GM19351 (cell line): ENCODE measurements around the gene BEND7.
"Not testable (repeated sequence)": the region's sequence is repeated elsewhere in the genome, so short reads cannot be mapped to it uniquely, and the experiment has no call there.

Source experiments
- ATAC-seq: cut with Tn5 transposase; IDR thresholded peaks from one replicate; pipeline ENCODE4 v1.9.1; 2021; ENCODE audit warnings: mild to moderate bottlenecking, moderate library complexity; ENCODE audit not compliant: unreplicated experiment

Gene BEND7, protein sequence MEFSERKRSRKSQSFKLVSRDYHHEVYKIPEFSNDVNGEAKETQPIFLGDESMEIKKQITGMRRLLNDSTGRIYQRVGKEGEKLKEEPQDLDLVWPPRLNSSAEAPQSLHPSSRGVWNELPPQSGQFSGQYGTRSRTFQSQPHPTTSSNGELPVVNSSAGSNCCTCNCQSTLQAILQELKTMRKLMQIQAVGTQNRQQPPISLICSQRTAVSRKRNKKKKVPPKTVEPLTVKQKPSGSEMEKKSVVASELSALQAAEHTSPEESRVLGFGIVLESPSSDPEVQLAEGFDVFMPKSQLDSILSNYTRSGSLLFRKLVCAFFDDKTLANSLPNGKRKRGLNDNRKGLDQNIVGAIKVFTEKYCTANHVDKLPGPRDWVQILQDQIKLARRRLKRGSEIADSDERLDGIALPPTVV

DNA sequence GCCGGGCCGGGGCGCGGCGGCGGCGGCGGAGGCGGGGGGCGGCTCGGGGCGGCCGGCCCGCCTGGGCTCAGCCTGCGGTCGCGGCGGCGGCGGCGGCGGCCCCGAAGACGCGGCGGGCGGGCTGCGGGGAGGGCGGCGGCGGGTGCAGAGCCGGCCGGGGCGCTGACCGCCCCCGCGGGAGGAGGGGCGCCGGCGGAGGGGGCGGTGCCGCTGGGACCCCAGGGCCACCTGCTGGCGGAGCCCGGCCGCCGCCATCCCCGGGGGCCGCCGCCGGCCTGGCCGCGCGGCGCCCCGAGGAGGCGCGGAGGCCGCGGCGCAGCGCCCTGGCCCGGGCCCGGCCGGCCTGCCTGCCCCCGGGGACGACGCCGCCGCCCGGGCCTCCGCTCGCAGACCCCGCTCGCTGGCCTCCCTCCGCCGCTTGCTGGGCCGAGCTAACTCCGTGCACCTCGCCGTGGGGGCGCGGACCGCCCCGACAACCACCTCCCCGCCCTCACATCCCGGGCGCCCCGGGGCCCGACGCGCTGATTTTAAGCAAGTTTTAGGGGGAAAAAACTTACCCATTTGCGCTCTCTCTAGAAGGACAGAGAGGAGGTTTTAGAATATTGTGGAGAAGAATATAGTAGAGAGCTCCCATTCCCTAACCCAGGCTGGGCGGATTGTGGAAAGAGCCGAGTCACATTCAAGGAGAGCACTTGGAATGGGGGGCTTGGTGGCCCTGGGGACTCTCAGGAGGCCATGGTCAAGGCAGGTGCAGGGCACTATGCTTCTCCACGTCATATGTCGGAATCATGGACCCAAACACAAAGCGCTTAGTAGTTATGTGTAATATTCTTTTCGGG is at the start of gene BEND7:
Gene BEND7, minus strand, starts transcription at position 140 of the 839 bp plus-strand sequence. CDS start 481 bp downstream, outside the sequence.
- ATAC-seq = no peak

DNA sequence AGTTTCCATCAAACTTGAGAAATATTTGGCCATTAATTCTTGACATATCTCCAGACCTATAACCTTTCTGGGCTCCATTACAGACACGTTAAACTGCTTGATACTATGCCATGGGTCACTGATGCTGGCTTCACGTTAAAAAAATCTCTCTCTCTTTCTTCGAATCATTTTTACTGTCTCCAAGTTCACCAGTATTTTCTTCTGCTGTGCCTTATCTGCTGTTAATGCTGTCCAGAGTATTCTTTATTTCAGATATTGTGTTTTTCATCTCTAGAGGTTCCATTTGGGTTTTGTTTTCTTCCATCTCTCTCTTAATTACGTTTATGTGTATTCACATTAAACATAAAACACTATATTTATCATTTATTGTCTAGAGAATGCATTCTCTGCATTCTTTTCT is 45.1 kb upstream of the BEND7 start:
- no peak for ATAC-seq

DNA sequence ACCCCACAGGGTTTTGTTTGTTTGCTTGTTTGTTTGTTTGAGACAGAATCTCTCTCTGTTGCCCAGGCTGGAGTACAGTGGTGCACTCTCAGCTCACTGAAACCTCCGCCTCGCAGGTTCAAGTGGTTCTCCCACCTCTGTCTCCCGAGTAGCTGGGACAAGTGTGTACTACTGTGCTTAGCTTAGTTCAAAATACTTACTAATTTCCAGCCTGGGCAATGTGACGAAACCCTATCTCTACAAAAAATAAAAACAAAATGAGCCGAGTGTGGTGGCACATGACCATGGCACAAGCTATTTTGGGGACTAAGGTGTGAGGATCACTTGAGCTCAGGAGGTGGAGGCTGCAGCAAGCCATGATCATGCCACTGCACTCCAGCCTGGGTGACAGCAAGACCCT is 42.7 kb upstream of the BEND7 start:
- ATAC-seq = no peak

DNA sequence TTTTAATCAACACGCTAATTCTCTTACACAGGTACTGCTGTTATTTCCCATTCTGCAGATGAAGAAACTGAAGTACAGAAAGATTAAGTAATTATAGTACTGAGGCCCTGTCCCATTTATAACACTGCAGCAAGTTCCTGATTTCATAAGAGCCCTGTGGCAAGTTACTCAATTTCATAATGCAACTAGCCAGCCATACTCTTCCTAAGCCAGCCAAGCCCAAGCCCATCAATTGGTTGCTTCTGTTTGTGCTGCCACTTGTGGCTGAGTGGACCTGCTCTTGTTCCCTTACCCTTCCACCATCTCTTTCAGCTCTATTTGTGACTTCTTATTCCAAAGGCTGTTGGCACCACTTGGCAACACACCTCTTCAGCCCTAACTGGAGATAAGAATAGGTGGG is 38.2 kb upstream of the BEND7 start:
- no peak for ATAC-seq

DNA sequence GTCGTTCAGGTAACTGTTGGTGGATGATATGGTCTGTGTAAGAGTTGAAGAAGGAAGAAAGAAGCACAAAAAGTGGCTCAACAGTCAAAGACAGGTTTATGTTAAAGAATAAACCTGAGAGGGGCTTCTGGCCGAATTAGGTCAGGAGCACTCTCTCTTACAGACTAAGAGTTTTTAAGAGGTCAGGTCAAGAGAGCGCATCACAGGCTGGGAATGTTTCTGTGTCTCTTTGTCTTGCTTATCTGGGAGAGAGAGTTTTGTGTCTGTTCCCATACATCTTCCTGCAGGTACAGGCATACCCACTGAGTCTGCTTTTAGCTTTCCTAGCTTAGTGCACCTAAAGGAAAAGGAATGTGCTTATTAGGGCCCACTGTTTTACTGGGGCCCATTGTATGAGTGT is 35.8 kb upstream of the BEND7 start:
- no peak for ATAC-seq

DNA sequence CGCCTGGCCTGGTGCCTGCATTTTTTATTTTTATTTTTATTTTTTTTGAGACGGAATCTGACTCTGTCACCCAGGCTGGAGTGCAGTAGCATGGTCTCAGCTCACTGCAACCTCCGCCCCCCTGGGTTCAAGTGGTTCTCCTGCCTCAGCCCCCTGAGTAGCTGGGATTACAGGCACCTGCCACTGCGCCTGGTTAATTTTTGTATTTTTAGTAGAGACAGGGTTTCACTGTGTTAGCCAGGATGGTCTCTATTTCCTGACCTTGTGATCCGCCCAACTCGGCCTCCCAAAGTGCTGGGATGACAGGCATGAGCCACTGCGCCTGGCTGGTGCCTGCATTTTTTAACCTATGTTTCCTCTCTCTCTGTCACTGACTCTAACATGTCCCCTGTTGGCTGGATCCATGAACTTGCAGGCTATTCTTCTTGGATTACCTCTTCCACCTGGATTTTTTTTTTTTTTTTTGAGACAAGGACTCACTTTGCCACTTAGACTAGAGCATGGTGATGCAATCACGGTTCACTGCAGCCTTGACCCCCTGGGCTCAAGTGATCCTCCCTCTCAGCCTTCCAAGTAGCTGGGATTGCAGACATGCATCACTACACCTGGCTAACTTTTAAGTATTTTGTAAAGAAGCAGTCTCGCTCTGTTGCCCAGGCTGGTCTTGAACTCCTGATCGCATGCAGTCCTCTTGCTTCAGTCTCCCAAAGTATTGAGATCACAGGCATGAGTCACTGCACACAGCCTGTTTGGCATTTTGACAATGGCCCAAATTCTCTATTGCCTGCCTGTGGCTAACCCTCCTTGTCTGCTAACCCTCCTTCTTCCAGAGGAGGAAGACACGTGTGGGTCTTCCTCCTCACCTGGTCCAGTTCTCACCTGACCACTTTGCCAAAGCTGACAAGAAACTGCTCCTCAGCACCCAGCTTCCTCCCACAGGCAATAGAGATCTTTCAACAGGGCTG is 34.9 kb upstream of the BEND7 start:
- no peak for ATAC-seq

DNA sequence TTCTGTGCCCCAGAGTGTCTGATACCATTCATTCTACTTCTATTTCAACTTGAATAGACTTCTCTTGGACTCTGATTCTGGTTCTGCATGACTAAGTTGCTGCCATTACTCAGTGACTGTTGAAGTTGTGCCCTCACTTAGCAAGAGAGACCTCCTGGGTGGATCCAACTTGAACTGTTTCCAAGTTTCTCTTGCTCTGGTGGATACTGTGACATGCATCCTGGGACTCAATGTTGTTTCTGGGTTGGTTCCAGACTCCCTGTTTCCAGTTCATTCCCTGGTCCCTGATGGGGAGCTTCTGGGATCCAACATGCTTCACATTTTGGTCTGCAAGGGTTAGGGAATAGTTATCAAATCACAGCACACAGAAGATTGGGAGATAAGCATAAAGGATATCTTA is 31.8 kb upstream of the BEND7 start:
- no peak for ATAC-seq

DNA sequence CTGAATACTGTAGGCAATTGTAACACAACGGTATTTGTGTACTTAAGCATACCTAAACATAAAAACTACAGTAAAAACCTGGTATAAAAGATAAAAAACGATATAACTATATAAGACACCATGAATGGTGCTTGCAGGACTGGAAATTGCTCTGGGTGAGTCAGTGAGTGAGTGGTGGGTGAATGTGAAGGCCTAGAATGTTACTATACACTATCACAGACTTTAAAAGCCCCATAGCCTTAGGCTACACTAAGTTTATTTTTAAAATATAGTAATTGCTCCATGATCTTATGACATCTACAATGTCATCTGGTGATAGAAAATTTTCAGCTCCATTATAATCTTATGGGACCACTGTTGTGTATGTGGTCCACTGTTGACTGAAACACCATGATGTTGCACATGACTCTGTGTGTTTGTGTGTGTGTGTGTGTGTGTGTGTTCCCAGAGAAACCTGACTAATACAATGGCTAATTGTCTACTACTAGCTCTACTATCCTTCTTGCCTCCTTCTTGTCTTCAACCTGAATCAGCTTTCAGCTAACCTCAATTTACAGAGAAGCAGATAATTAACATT is 30.4 kb upstream of the BEND7 start:
- no peak for ATAC-seq

DNA sequence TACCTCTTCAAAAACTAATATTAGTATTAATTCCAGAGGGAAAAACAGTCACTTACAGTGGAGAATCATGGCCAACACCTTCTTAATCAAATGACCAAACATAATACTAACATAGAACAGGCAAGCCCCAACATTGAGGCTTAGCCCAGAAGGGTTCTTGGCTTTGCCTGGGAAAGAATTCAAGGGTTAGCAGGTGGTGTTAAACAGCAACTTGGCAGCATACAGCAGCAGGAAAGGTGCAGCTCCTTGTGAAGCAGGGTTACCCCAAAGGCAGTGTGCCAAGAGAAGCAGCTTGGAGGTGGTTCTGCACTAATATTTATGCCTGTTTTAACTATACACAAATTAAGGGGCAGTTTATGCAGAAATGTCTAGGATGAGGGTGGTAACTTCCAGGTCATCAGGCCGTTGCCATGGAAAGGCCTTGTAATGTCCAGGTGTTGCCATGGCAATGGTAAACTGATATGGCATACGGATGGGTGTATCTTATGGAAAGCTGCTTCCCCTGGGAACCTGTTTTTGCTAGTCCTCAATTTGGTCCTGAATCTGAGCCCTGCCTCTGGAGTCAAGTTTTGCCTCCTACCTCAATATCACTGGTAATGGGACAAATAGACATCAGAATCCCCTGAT is 27.2 kb upstream of the BEND7 start:
- ATAC-seq = no peak

DNA sequence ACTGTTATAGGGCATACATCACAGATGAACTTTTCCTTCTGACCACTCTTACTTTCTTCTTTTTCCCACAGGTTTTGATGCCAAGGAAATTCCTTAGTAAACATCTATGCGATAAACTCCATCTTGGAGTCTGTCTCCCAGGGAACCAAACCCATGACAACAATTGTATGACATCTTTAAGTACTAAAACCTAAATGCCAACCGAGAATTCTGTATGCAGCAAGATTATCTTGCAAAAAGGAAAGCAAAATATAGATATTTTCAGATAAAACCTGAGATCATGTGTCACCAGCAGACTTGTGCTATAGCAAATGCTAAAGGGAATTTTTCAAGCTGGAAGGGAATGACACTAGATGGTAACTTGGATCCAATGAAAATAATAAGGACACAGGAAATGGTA is 22.0 kb upstream of the BEND7 start:
- no peak for ATAC-seq

DNA sequence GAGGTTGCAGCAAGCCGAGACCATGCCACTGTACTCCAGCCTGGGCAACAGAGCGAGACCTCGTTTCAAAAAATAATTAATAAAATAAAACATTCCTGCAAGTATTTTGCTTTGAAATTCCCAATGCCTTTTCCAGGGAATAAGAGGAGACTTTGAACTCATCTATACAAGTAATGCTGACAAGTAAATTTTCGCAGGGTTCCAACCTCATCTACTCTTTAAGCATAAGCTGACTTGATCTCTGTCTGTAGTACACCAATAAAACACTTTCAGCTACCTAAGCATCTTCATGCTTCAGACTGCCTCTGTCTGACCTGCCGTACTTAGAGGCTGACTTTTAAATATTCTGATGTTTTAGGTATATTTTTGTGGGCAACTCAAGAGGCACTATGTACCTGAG is 13.7 kb upstream of the BEND7 start:
- ATAC-seq = no peak

DNA sequence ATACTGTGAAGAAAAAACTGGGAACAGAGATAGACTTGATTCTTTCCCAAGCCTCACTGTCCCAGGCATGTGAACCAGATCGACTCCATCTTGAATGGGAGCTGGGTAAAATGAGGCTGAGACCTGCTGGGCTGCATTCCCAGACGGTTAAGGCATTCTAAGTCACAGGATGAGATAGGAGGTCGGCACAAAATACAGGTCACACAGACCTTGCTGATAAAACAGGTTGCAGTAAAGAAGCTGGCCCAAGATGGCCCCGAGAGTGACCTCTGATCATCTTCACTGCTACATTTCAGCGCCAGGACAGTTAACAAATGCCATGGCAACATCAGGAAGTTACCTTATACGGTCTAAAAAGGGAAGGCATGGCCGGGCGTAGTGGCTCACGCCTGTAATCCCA is 9.2 kb upstream of the BEND7 start:
- not testable (repeated sequence) for ATAC-seq

DNA sequence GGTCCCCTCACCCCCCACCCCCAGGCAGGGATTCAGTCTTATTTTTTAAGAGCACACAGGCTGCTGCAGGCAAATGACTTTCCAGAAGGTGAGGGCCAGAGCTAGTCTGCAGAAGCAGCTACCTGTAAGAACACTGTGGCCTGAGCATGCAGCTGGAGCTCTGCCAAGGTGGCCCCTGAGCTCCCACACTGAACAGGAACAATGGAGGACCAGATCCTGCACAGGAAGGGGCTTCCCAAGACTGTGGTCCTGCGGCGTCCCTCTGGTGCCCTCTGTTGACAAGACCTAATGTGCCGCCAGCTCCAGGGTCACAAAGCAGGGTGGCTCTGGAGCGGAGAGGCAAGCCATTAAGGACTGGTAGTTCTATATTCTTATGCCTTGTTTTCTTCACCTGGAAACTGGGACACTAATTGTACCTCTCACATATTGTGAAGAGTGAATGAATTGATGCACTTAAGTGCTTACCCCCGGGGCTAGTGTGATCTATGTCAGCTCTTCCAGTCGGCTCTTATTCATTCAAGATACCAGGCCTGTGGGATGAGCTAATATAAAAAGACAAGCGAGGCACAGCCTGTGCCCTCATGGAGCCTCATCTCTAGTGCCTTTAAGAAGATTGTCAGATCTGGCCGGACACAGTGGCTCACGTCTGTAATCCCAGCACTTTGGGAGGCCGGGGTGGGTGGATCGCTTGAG is 8.0 kb upstream of the BEND7 start:
- ATAC-seq = no peak

DNA sequence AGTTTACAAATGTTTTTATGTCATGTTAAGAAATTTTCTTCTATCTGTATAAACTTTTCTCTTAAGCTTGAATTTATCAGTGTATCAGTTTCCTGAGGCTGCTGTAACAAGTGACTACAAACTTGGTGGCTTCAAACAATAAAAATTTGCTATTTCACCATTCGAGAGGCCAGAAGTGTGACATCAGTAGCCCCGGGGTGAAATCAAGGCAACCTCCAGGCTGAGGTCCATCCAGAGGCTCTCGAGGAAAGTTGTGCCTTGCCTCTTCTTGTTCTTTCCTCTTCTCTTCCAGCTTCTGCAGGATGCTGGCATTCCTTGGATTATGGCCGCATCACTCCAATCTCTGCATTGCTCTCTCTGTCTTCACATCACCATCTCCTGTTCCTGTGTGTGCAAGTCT is 6.5 kb upstream of the BEND7 start:
- ATAC-seq = no peak

DNA sequence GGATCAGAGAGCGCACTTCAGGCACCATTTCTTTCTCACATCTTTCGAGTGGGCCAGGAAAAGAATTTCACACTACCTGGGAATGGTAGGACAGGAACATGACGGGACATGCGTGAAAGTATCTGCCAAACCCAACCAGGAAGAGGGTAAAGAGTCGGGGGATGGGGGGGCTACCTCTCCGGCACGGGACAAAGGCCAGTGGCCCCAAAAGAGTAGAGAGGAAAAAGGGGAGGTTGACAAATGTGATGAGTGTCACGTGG is 830 bp upstream of the BEND7 start:
- no peak for ATAC-seq

DNA sequence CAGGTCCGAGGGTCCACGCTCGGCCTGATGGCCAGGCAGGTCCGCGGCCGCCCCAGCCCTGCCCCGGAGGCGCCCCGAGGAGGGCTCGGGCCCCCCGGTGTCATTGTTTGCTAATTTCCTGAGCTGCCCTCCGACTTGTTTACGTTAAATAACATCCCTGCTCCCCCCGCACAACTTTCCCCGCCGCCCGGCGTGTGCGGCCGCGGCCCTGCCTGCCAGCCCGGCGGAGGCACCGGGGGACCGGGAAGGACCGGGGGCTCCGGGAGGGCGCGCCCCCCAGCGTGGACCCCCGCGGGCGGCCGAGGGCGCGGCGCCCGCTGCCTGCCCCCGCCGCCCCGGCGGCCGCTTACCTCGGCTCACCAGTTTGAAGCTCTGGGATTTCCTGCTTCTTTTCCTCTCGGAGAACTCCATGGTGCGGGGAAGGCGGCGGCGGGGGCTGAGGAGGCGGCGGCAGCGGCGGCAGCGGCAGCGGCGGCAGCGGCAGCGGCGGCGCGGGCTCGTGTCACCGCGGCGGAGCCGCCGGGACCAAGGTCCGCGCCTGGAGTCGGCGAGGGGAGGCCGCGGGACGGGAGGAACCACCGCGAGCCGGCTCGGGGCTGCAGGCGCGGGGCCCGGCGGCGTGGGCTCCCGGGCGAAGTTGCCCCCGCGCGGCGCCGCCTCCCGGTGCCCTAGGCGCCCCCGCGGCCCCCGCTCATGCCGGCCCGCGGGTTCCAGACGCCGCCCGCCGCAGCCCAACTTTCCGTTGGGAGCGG is 515 bp downstream of the BEND7 start:
- ATAC-seq = no peak

DNA sequence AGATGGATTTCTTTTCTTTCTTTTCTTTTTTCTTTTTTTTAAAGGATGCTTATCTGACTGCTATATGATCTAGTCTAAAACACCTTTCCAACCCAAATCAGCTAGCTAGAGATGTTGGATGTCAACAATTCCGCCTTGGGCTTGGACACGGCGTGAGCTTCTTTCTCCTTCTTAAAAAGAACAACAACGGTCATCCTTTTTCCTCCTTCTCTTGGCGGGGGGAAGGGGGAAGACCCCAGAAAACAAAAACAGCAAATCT is 1.0 kb downstream of the BEND7 start:
- no peak for ATAC-seq

DNA sequence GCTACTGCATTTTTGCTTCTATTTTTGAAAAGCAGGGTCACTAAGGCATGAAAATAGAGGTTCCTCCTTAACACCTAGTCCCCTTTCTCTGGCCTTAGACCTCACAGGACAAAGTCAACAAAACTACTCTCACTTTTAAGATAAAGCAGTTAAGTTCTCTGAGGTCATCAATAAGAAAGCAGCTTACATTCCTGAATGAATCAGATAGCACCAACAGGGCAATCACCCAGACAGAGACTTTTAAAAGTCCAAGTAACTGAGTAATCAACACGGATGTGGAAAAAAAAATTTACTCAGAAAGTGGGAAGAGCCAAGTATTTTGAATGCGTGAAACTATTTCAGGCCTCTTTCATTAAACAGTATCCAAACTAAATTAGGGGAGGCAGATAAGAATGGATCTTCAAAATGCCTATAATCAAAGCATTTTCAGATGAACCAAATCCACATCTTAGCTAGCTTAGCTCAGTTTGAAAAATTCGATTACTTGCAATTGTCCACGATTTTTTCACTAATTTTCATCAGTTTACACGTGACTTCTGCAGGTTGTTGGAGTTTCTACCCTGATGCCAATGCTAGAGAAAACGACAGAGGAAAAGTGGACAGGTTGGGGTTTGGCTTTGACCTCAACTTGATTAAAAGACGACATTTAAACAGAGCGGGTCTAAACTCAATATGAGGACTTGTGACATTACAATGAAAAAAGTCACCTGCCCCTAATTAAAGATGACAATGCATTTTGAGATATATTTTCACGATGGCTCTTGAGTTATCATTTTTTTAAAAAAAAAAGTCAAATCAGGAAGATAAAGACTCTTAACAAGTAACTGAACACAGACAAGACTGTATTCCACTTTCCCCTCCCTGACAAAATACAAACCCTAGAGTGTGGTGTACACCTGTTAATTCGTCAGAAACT is 1.6 kb downstream of the BEND7 start:
- ATAC-seq = no peak
